Suprapubic skin (tissue), 4 donors: ENCODE results near the gene LENG8. TPM values are rescaled to one million over a fixed set of nuclear protein-coding genes. Genes with fewer than 3 reads are reported as not detected.

Experiments used
- DNase-seq, 2 donors: peaks; one replicate each; pipeline ENCODE4 v3.0.0-alpha.2; 2019; ENCODE audit warnings: low spot score in 2 of 2
- H3K27ac ChIP-seq: fragments of 200-600 bp; sonication (generic); one replicate; pipeline ENCODE4 v1.5.1; 2019
- H3K27me3 ChIP-seq: fragments of 200-600 bp; sonication (generic); one replicate; pipeline ENCODE4 v1.5.1; 2019
- H3K36me3 ChIP-seq: fragments of 200-600 bp; sonication (generic); one replicate; pipeline ENCODE4 v1.5.1; 2019
- H3K4me1 ChIP-seq: fragments of 200-600 bp; sonication (generic); one replicate; pipeline ENCODE4 v1.5.1; 2019
- H3K4me3 ChIP-seq: fragments of 200-600 bp; sonication (generic); one replicate; pipeline ENCODE4 v1.5.1; 2019; ENCODE audit warnings: mild to moderate bottlenecking
- H3K9me3 ChIP-seq: fragments of 200-600 bp; sonication (generic); one replicate; pipeline ENCODE4 v1.5.1; 2019
- CTCF ChIP-seq, 2 donors: fragments of 200-600 bp in 1 of 2; fragments of 450-650 bp in 1 of 2; sonication (generic) in 1 of 2; IDR thresholded peaks; one replicate each; pipeline ENCODE4 v1.5.1; 2016 to 2019; ENCODE audit warnings: antibody characterized with exemption in 2 of 2, mild to moderate bottlenecking in 1 of 2, moderate library complexity in 1 of 2
- EP300 ChIP-seq: sonication (generic); formaldehyde crosslinking; IDR thresholded peaks from one replicate; pipeline ENCODE4 v1.6.1; 2017; ENCODE audit warnings: antibody characterized with exemption
- POLR2A ChIP-seq, 2 donors: fragments of 450-650 bp; IDR thresholded peaks; one replicate each; pipeline ENCODE4 v1.6.1; 2017; ENCODE audit warnings: antibody characterized with exemption in 2 of 2, mild to moderate bottlenecking in 2 of 2, moderate library complexity in 2 of 2
- POLR2AphosphoS5 ChIP-seq, 3 donors: sonication (generic); formaldehyde crosslinking; IDR thresholded peaks; one replicate each; pipeline ENCODE4 v1.6.1; 2017; ENCODE audit warnings: antibody characterized with exemption in 3 of 3
- WGBS: methylation state at CpG from one replicate; pipeline ENCODE4 v1.1.5; 2018; 5-methylcytosine and 5-hydroxymethylcytosine counted together
- total RNA-seq, 4 donors: library from RNA; depleted of rRNA; stranded (reverse); fragments of >200 nt; gene quantifications; one replicate each; pipeline ENCODE4 v1.1.0, GENCODE V29; 2016

LENG8 gene
- total RNA-seq, 4 donors from 2014 or later: 80.4 to 410 (median 124) TPM

- H3K9me3 ChIP-seq: no peaks in the 10 kb centered on the region
- H3K27me3 ChIP-seq: peaks cover 82% of the 10 kb centered on the region
- H3K4me3 ChIP-seq: no peak overlapping the region
- no peak for DNase-seq
- no peaks in the 10 kb centered on the region for H3K36me3 ChIP-seq
- H3K27ac ChIP-seq: peak overlapping the region; percentile 44
- 16% methylated on average over 20 of the region's 37 CpGs for WGBS
- H3K4me1 ChIP-seq: peaks cover 18% of the 10 kb centered on the region
- no peak for TF ChIP-seq POLR2A (IDR thresholded peaks at IDR 0.05)
- no peak for TF ChIP-seq EP300
- TF ChIP-seq CTCF (IDR thresholded peaks at IDR 0.05): no peak
- TF ChIP-seq POLR2AphosphoS5 (IDR thresholded peaks at IDR 0.05): no peak
Measured at GRCh38 chr19:54420383-54421168, 28.4 kb upstream of the LENG8 start.

- no peak overlapping the region for H3K4me3 ChIP-seq
- no peaks in the 10 kb centered on the region for H3K9me3 ChIP-seq
- peaks cover 82% of the 10 kb centered on the region for H3K27me3 ChIP-seq
- WGBS: 33% methylated on average over 5 of the region's 9 CpGs
- no peaks in the 10 kb centered on the region for H3K36me3 ChIP-seq
- no peak for TF ChIP-seq EP300
- TF ChIP-seq POLR2A (IDR thresholded peaks at IDR 0.05): no peak
- no peak for TF ChIP-seq POLR2AphosphoS5 (IDR thresholded peaks at IDR 0.05)
- no peak for TF ChIP-seq CTCF (IDR thresholded peaks at IDR 0.05)
- DNase-seq: no peak
- H3K27ac ChIP-seq: no peak overlapping the region
- peaks cover 17% of the 10 kb centered on the region for H3K4me1 ChIP-seq
Measured at GRCh38 chr19:54421169-54421516, 27.9 kb upstream of the LENG8 start.

GRCh38 chr19:54421521-54421920 lies 27.5 kb upstream of the LENG8 start:
- no peak for DNase-seq
- Histone ChIP-seq H3K4me1 (peaks cover 17% of the 10 kb centered on the region), H3K9me3 (no peaks in the 10 kb centered on the region), H3K4me3 (no peak overlapping the region), H3K27me3 (peaks cover 82% of the 10 kb centered on the region), H3K27ac (no peak overlapping the region), H3K36me3 (no peaks in the 10 kb centered on the region)
- TF ChIP-seq CTCF (IDR thresholded peaks at IDR 0.05): no peak
- TF ChIP-seq POLR2A (IDR thresholded peaks at IDR 0.05): no peak
- TF ChIP-seq EP300: no peak
- TF ChIP-seq POLR2AphosphoS5 (IDR thresholded peaks at IDR 0.05): no peak
- 48% methylated on average over 2 of the region's 7 CpGs for WGBS

GRCh38 chr19:54422136-54422535 lies 26.9 kb upstream of the LENG8 start:
- no peak for DNase-seq
- Histone ChIP-seq H3K4me3 (no peak overlapping the region), H3K27ac (no peak overlapping the region), H3K27me3 (peaks cover 79% of the 10 kb centered on the region), H3K9me3 (no peaks in the 10 kb centered on the region), H3K36me3 (no peaks in the 10 kb centered on the region), H3K4me1 (peaks cover 17% of the 10 kb centered on the region)
- TF ChIP-seq POLR2AphosphoS5 (IDR thresholded peaks at IDR 0.05): no peak
- no peak for TF ChIP-seq POLR2A (IDR thresholded peaks at IDR 0.05)
- WGBS: 79% methylated on average over 8 of the region's 20 CpGs

- Histone ChIP-seq H3K4me1 (peaks cover 14% of the 10 kb centered on the region), H3K4me3 (no peak overlapping the region), H3K27ac (no peak overlapping the region), H3K36me3 (no peaks in the 10 kb centered on the region), H3K27me3 (peaks cover 79% of the 10 kb centered on the region), H3K9me3 (no peaks in the 10 kb centered on the region)
- no peak for TF ChIP-seq POLR2A (IDR thresholded peaks at IDR 0.05)
- no peak for TF ChIP-seq POLR2AphosphoS5 (IDR thresholded peaks at IDR 0.05)
- TF ChIP-seq CTCF (IDR thresholded peaks at IDR 0.05): no peak
- no peak for TF ChIP-seq EP300
- WGBS: 77% methylated on average over 13 of the region's 14 CpGs
- DNase-seq: no peak
Measured at GRCh38 chr19:54424201-54424600, 24.8 kb upstream of the LENG8 start.
